Bronchial epithelial cell (primary cell): ENCODE data around the gene ETFA. TPM values are rescaled to one million over a fixed set of nuclear protein-coding genes. Genes with fewer than 3 reads are reported as not detected.
A peak's percentile ranks its signal among the peaks of the same experiment; 100 is the strongest.

Experiments
- DNase-seq: peaks from one replicate; pipeline ENCODE4 v3.0.0-alpha.2; 2010; ENCODE audit warnings: low read depth
- FAIRE-seq: peaks from 2 replicates; lab custom pipeline; 2011; peaks lifted over from hg19 to GRCh38; lab: Jason Lieb, UNC
- H3K27me3 ChIP-seq: 2 replicates; pipeline ENCODE4 v1.5.1; 2011; ENCODE audit warnings: low read length; ENCODE audit not compliant: control insufficient read depth, insufficient read depth
- H3K36me3 ChIP-seq: 2 replicates; pipeline ENCODE4 v1.5.1; 2011; ENCODE audit warnings: low read length; ENCODE audit not compliant: control insufficient read depth, insufficient read depth
- H3K4me3 ChIP-seq: 2 replicates; pipeline ENCODE4 v1.5.1; 2011; ENCODE audit warnings: mild to moderate bottlenecking, low read depth, low read length, control low read depth
- CTCF ChIP-seq: IDR thresholded peaks from 2 replicates; pipeline ENCODE4 v1.5.1; 2011; ENCODE audit warnings: mild to moderate bottlenecking, moderate library complexity, low read length, control low read depth, inconsistent platforms; ENCODE audit not compliant: insufficient read depth, severe bottlenecking
- total RNA-seq: library from RNA; depleted of rRNA; stranded (reverse); fragments of >200 nt; gene quantifications from 2 replicates; pipeline ENCODE4 v1.2.1, GENCODE V29; 2014

Gene ETFA
- total RNA-seq, 1 donor from 2014 or later = 223 TPM

DNA sequence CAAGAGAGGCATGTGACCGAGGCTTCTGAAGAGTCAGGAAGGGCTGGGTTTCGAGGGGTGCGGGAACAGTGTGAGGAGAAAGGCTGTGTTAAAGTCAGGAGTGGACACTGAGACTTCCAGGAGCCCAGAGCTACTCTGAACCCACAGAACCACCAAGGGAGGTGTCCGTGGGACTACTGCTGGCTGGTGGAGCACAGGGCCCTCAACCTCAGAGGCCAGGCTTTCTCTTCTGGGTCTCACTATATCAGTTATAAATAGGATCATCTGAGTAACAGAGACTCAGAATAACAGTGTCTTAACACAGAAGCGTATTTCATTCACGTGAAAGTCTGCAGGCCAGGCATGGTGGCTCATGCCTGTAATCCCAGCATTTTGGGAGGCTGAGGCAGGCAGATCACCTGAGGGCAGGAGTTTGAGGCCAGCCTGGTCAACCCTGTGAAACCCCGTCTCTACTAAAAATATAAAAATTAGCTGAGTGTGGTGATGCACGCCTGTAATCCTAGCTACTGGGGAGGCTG lies 137.9 kb downstream of the ETFA start:
- no peak for TF ChIP-seq CTCF
- FAIRE-seq (no peak), DNase-seq (no peak)
- H3K27me3 ChIP-seq = peaks cover 2% of the 10 kb centered on the region
- no peaks in the 10 kb centered on the region for H3K36me3 ChIP-seq
- no peak overlapping the region for H3K4me3 ChIP-seq

DNA sequence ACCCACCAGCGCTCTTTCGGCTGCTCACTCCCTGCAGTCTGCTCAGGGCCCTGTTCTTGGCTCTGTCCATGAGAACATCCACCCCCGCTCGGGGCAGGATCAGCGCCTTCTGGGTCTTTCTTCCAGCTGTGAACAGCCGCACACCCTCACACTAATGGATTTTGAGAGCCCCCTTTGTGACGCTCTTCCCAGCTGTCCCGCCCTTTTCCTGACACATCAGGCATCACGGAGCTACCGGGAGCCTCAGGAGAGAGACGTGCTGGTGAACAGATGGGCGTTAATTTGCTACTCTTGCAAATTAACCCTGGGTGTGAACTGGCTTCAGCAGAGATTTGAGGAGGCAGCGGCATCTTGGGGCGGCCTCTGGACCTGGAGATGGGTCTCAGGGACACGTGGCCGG lies 138.5 kb downstream of the ETFA start:
- Histone ChIP-seq H3K4me3 (no peak overlapping the region), H3K27me3 (no peaks in the 10 kb centered on the region), H3K36me3 (no peaks in the 10 kb centered on the region)
- FAIRE-seq = no peak
- no peak for DNase-seq
- TF ChIP-seq CTCF = no peak

DNA sequence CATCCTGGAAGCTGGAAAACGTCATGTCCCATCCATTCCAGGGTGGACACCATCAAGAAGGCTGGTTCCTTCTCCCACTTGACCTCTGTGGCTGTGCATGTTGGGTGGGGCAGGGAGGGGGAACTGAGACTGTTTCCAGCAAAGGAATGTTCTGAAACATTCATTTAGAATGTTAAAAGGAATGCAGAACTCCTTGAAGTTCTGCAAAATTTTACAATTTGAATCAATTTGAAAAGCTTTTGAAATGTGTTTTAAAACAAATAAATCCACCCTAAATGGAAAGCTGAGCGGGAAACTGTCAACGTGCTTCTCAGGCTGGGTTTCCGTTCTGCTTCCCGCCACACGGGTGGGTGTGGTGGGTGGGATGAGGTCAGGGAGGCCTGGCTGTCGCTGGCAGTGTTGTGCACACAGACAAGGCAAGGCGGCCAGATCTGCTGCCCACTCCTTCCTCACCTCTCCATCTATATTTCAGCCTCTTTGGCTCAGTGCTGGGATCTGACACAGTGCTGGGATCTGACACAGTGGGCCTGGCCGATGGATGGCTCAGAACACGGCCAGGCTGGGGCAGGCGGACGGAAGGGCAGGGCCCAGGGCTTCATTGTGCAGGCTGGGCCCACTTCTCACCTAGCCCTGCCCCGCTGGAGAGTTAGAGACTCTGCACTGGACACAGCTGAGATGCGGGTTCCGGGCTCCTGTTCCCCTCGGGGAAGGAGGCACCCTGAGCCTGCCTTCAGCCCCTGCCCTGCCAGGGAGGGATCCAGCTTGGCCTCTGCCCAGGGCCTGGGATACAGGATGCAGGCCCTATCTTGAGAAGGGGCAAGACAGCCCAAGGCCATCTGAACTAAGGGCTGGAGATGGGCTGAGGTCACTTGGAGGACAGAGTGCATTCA lies 141.1 kb downstream of the ETFA start:
- peaks cover 4% of the 10 kb centered on the region for H3K27me3 ChIP-seq
- DNase-seq (no peak), FAIRE-seq (no peak)
- no peak overlapping the region for H3K4me3 ChIP-seq
- H3K36me3 ChIP-seq = no peaks in the 10 kb centered on the region
- TF ChIP-seq CTCF = no peak

DNA sequence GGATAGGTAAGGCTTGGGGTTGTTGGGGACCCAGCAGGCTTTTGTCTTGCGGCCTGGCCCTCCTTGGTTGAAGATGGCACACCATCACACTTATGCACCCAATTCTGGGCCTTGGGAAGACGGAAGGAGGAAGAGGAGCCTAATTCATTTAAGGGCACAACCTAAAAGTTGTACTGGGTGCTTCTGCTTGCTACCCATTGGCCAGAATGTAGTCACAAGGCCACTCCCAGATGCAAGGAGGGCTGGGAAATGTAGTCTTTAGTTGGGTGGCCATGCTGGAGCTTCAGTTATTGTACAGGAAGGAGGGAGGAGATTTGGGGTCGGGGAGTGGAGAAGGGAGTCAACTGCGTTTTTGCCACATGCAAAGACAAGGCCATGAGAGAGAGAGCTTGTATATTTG lies 142.3 kb downstream of the ETFA start:
- TF ChIP-seq CTCF = no peak
- FAIRE-seq = no peak
- H3K36me3 ChIP-seq = no peaks in the 10 kb centered on the region
- peaks cover 5% of the 10 kb centered on the region for H3K27me3 ChIP-seq
- peak; percentile 38 for DNase-seq
- H3K4me3 ChIP-seq = no peak overlapping the region

GRCh38 chr15:76168237-76168984 lies 142.9 kb downstream of the ETFA start:
- no peak for TF ChIP-seq CTCF
- no peak for DNase-seq
- peaks cover 5% of the 10 kb centered on the region for H3K27me3 ChIP-seq
- no peaks in the 10 kb centered on the region for H3K36me3 ChIP-seq
- no peak overlapping the region for H3K4me3 ChIP-seq
- peak; percentile 72 for FAIRE-seq
